ENCODE results near the gene FNIP2.

The FNIP2 gene

DNA sequence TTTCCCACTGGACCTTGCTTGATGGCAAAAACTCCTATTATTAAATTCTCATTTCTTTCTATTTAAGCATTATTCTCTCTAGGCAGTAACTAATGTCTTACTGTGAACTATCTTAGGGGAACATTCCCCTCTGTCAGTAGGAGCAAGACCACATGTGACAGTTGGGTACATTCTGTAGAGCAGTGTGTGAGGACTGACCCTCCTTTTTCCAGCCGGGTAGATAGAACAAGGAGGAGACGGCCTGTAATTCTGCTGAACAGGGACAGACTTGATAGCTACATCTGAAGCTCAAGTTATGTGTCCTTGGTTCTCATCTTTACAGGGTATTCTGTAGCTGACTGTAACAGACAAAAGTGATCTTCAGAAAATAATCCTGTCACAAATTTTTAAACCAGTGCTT lies 43.3 kb downstream of the FNIP2 start:
- H3K9ac ChIP-seq (ENCODE audit: low read depth in 1 of 2, low read length in 2 of 2): no peak overlapping the region
- H3K9me3 ChIP-seq (ENCODE audit: control insufficient read depth in 1 of 2, low read length in 2 of 2): no peaks in the 10 kb centered on the region
- H3K27ac ChIP-seq (ENCODE audit: low read depth, low read length): no peak overlapping the region
- no peak overlapping the region for H3K4me3 ChIP-seq (ENCODE audit: low read depth in 1 of 2, low read length in 2 of 2)
- peaks cover 24 to 28% of the 10 kb centered on the region in 2 donors for H3K4me1 ChIP-seq (ENCODE audit: control insufficient read depth in 1 of 2, insufficient read depth in 2 of 2, low read length in 2 of 2)
- no peaks in the 10 kb centered on the region for H3K36me3 ChIP-seq (ENCODE audit: control insufficient read depth in 1 of 2, insufficient read depth in 2 of 2, low read length in 2 of 2)
- H3K27me3 ChIP-seq (ENCODE audit: control insufficient read depth in 1 of 2, insufficient read depth in 2 of 2, low read length in 2 of 2): no peaks in the 10 kb centered on the region

DNA sequence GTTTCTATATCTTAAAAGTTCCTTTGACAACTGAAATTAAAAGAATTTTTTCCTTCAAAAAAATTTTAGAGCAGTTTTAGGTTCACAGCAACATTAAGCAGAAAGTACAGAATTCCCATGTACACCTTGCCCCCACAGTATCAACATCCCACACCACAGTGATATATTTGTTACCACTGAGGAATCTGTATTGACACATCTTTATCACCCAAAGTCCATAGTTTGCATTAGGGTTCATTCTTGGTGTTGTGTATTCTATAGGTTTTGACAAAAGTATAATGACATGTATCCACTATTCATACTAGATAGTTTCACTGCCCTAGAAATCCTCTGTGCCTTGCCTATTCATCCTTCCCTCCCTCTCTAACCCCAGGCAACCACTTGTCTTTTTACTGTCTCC lies 43.7 kb downstream of the FNIP2 start:
- no peak overlapping the region for H3K9ac ChIP-seq (ENCODE audit: low read depth in 1 of 2, low read length in 2 of 2)
- H3K27ac ChIP-seq (ENCODE audit: low read depth, low read length): no peak overlapping the region
- no peaks in the 10 kb centered on the region for H3K9me3 ChIP-seq (ENCODE audit: control insufficient read depth in 1 of 2, low read length in 2 of 2)
- H3K27me3 ChIP-seq (ENCODE audit: control insufficient read depth in 1 of 2, insufficient read depth in 2 of 2, low read length in 2 of 2): no peaks in the 10 kb centered on the region
- H3K4me3 ChIP-seq (ENCODE audit: low read depth in 1 of 2, low read length in 2 of 2): no peak overlapping the region
- H3K36me3 ChIP-seq (ENCODE audit: control insufficient read depth in 1 of 2, insufficient read depth in 2 of 2, low read length in 2 of 2): no peaks in the 10 kb centered on the region
- peaks cover 24 to 29% of the 10 kb centered on the region in 2 donors for H3K4me1 ChIP-seq (ENCODE audit: control insufficient read depth in 1 of 2, insufficient read depth in 2 of 2, low read length in 2 of 2)

DNA sequence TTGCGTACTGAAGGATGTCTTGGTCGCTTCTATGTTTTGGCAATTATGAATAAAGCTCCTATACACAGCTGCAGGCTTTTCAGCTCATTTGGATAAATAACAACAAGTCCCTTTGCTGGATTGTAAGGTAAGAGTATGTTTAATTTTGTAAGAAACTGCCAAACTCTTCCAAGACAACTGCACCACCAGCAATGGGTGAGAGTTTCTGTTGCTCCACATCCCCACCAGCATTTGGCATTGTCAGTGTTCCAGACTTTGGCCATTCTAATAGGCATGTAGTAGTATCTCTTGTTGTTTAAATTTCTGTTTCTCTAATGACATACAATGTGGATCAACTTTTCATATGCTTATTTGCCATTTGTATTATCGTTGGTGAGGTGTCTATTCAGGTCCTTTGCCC lies 44.3 kb downstream of the FNIP2 start:
- Histone ChIP-seq H3K9ac (ENCODE audit: low read depth in 1 of 2, low read length in 2 of 2) (no peak overlapping the region), H3K27me3 (ENCODE audit: control insufficient read depth in 1 of 2, insufficient read depth in 2 of 2, low read length in 2 of 2) (no peaks in the 10 kb centered on the region), H3K27ac (ENCODE audit: low read depth, low read length) (no peak overlapping the region), H3K4me1 (ENCODE audit: control insufficient read depth in 1 of 2, insufficient read depth in 2 of 2, low read length in 2 of 2) (peaks cover 30 to 35% of the 10 kb centered on the region in 2 donors), H3K9me3 (ENCODE audit: control insufficient read depth in 1 of 2, low read length in 2 of 2) (no peaks in the 10 kb centered on the region), H3K4me3 (ENCODE audit: low read depth in 1 of 2, low read length in 2 of 2) (no peak overlapping the region), H3K36me3 (ENCODE audit: control insufficient read depth in 1 of 2, insufficient read depth in 2 of 2, low read length in 2 of 2) (no peaks in the 10 kb centered on the region)

DNA sequence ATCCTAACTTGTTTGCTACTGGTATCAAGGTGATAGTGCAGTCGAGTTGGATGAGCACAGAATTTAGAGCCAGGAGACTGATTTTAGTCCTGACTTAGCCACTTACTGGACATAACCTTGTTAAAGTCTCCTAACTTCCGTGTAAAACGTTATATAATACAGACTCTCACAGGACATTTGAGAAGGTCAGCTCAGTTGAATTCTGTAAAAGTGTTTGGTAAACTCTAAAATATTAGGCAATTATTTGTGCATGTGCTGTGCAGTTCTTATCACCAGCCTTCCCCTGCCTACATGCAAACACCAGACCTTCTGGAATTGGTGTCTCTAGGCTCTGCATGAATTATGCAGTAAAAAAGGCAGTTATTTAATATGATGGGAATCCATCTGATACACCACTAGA lies 45.4 kb downstream of the FNIP2 start:
- peaks cover 32 to 42% of the 10 kb centered on the region in 2 donors for H3K4me1 ChIP-seq (ENCODE audit: control insufficient read depth in 1 of 2, insufficient read depth in 2 of 2, low read length in 2 of 2)

DNA sequence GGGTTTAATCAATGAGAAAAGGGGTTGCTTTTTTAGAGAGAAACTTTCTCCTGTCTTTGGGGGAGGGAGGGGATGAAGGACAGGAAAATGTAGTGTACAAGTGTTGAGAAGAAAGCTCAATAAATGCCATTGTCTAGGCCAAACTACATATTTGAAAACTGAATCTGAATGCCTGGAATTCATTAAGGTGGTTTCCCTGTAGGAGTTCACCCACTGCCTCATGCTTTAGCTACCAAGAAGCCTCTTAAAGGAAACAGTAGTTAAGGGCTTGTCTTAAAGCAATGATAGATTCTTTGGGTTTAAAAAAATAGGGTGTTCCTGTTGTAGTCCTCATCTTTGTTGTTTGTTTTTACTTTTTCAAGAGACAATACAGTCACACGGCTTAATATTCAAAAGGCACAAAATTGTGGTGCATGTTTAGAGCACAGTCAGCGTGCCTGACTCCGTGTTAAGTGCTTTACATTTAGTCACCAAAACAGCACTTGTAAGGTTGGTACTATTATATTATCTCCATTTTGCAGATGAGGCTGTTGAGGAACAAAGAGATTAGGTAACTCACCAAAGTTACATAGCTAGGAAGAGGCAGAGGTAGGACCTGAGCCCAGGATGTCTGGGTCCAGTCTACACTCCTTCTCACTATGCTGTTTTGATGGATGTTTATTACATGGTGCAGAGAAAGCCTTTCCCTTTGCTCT lies 46.0 kb downstream of the FNIP2 start:
- H3K36me3 ChIP-seq (ENCODE audit: control insufficient read depth in 1 of 2, insufficient read depth in 2 of 2, low read length in 2 of 2): no peaks in the 10 kb centered on the region
- no peaks in the 10 kb centered on the region for H3K9me3 ChIP-seq (ENCODE audit: control insufficient read depth in 1 of 2, low read length in 2 of 2)
- no peak overlapping the region for H3K9ac ChIP-seq (ENCODE audit: low read depth in 1 of 2, low read length in 2 of 2)
- peaks cover 31 to 42% of the 10 kb centered on the region in 2 donors for H3K4me1 ChIP-seq (ENCODE audit: control insufficient read depth in 1 of 2, insufficient read depth in 2 of 2, low read length in 2 of 2)
- H3K27me3 ChIP-seq (ENCODE audit: control insufficient read depth in 1 of 2, insufficient read depth in 2 of 2, low read length in 2 of 2): no peaks in the 10 kb centered on the region
- no peak overlapping the region for H3K27ac ChIP-seq (ENCODE audit: low read depth, low read length)
- no peak overlapping the region for H3K4me3 ChIP-seq (ENCODE audit: low read depth in 1 of 2, low read length in 2 of 2)

More for the DNA sequence above, 45.4 kb downstream of the FNIP2 start:
- Histone ChIP-seq H3K27ac (ENCODE audit: low read depth, low read length) (no peak overlapping the region), H3K27me3 (ENCODE audit: control insufficient read depth in 1 of 2, insufficient read depth in 2 of 2, low read length in 2 of 2) (no peaks in the 10 kb centered on the region), H3K9ac (ENCODE audit: low read depth in 1 of 2, low read length in 2 of 2) (no peak overlapping the region), H3K36me3 (ENCODE audit: control insufficient read depth in 1 of 2, insufficient read depth in 2 of 2, low read length in 2 of 2) (no peaks in the 10 kb centered on the region), H3K9me3 (ENCODE audit: control insufficient read depth in 1 of 2, low read length in 2 of 2) (no peaks in the 10 kb centered on the region), H3K4me3 (ENCODE audit: low read depth in 1 of 2, low read length in 2 of 2) (no peak overlapping the region)

DNA sequence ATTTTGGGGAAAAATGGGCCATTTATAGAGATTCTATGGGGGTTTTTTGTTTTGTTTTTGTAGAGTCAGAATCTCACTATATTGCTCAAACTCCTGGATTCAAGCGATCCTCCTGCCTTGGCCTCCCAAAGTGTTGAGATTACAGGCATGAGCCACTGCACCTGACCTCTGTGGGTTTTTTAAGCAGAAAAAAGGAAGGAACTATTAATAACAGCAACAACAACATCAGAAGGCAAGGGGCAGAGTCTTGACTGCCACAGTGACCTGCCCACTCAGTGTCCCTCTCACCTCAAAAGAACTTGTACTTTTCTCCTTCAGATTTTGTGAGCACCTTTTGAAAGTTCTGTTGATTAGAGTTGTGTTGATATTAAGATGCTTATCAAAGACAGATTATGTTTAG lies 48.1 kb downstream of the FNIP2 start:
- H3K4me1 ChIP-seq (ENCODE audit: control insufficient read depth in 1 of 2, insufficient read depth in 2 of 2, low read length in 2 of 2): peaks cover 23 to 38% of the 10 kb centered on the region in 2 donors
- no peak overlapping the region for H3K4me3 ChIP-seq (ENCODE audit: low read depth in 1 of 2, low read length in 2 of 2)
- H3K27me3 ChIP-seq (ENCODE audit: control insufficient read depth in 1 of 2, insufficient read depth in 2 of 2, low read length in 2 of 2): no peaks in the 10 kb centered on the region
- H3K27ac ChIP-seq (ENCODE audit: low read depth, low read length): no peak overlapping the region
- no peak overlapping the region for H3K9ac ChIP-seq (ENCODE audit: low read depth in 1 of 2, low read length in 2 of 2)
- H3K9me3 ChIP-seq (ENCODE audit: control insufficient read depth in 1 of 2, low read length in 2 of 2): no peaks in the 10 kb centered on the region
- H3K36me3 ChIP-seq (ENCODE audit: control insufficient read depth in 1 of 2, insufficient read depth in 2 of 2, low read length in 2 of 2): no peaks in the 10 kb centered on the region

DNA sequence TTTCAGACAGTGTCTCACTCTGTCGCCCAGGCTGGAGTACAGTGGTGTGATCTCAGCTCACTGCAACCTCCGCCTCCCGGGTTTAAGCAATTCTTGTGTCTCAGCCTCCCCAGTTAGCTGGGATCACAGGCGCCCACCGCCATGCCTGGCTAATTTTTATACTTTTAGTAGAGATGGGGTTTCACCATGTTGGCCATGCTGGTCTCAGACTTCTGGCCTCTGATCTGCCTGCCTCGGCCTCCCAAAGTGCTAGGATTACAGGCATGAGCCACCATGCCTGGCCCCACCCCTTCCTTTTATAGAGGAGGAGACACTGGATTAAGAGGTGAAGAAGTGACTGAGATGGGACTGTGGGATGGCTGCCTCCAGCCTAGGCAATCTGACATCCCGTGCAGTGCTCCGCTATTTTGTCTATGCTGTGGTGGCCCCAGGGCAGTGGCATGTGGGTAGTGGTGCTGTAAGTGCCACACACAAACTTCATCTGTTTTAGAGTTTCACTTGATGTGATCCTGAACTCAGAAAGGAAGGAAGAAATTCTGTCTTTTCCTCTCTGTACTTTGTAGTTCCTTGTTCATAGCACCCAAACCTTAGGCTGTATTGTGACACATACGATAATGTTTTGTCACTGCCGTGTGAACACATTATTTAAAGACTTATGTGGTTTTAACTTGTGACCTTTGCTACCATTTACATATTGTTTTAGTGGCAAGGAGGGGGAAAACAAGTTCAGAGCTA lies 48.9 kb downstream of the FNIP2 start:
- H3K9me3 ChIP-seq (ENCODE audit: control insufficient read depth in 1 of 2, low read length in 2 of 2): no peaks in the 10 kb centered on the region
- no peak overlapping the region for H3K9ac ChIP-seq (ENCODE audit: low read depth in 1 of 2, low read length in 2 of 2)
- no peaks in the 10 kb centered on the region for H3K27me3 ChIP-seq (ENCODE audit: control insufficient read depth in 1 of 2, insufficient read depth in 2 of 2, low read length in 2 of 2)
- H3K36me3 ChIP-seq (ENCODE audit: control insufficient read depth in 1 of 2, insufficient read depth in 2 of 2, low read length in 2 of 2): no peaks in the 10 kb centered on the region
- H3K4me3 ChIP-seq (ENCODE audit: low read depth in 1 of 2, low read length in 2 of 2): no peak overlapping the region
- H3K27ac ChIP-seq (ENCODE audit: low read depth, low read length): peak overlapping the region; percentile 8
- peaks cover 22 to 36% of the 10 kb centered on the region in 2 donors for H3K4me1 ChIP-seq (ENCODE audit: control insufficient read depth in 1 of 2, insufficient read depth in 2 of 2, low read length in 2 of 2)

DNA sequence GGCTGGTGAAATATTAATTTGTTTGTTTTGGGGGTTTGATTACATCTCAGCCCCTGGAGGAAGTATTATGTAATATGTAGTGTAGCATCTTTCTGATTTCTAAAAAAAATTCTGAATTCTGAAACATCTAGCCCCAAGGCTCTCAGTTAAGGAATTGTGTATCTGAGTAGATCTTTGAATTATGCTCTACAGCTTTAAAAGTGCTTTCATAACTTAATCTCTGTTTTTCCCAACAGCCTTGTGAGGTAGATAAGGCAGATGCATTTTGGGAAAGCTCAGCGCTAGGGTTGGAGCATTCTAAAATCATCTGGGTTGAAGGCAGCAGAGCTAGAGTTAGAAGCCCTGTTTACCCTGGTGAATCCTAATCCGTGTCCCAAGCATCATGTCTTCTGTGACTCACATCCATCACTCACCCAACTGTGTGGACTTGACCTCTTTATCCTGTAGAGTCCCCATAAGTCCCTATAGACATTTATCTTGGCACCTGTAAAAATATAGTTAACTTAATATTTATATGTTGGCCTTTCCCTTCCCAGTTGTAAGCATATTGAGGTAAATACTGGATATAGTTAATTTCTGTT lies 49.8 kb downstream of the FNIP2 start:
- no peak overlapping the region for H3K4me3 ChIP-seq (ENCODE audit: low read depth in 1 of 2, low read length in 2 of 2)
- H3K9me3 ChIP-seq (ENCODE audit: control insufficient read depth in 1 of 2, low read length in 2 of 2): no peaks in the 10 kb centered on the region
- H3K27me3 ChIP-seq (ENCODE audit: control insufficient read depth in 1 of 2, insufficient read depth in 2 of 2, low read length in 2 of 2): no peaks in the 10 kb centered on the region
- no peak overlapping the region for H3K9ac ChIP-seq (ENCODE audit: low read depth in 1 of 2, low read length in 2 of 2)
- no peak overlapping the region for H3K27ac ChIP-seq (ENCODE audit: low read depth, low read length)
- peaks cover 24 to 36% of the 10 kb centered on the region in 2 donors for H3K4me1 ChIP-seq (ENCODE audit: control insufficient read depth in 1 of 2, insufficient read depth in 2 of 2, low read length in 2 of 2)
- no peaks in the 10 kb centered on the region for H3K36me3 ChIP-seq (ENCODE audit: control insufficient read depth in 1 of 2, insufficient read depth in 2 of 2, low read length in 2 of 2)

DNA sequence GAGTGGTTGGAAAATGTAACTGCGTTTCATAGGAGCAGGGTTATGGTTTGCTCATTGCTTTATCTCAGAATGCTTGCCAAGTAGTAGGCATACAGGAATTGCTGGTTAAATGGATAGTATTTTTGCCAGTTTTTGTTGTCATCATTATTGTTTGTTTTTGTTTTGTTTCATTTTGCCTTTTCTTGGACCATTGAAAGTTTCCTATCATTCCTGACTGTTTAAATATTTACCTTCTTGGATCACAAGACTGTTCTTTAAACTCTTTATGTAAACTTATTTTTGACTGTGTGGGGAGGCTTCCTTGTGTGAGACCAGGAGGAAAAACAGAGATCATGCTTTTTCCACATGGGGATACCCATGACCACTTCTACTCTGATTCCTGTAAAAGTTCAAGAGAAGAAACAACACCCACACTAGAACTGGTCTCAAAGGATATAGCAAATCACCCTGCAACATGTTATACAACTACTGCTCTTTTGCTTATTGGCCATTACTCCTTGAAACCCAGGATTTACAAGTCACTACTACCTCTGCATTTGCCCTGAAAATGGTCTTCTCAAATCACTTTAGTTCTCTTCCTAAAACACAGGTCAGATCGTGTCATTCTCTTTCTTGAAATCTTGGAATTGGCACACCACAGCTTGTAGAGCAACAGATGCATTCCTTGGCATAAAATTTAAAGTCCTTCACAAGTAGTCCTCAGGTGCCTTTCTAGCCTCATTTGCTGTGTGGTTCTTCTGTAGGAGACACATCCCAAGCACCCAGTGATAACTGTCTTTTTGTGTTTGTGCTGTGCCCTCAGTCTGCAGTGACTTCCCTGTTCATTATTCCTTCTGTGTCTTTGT lies 51.3 kb downstream of the FNIP2 start:
- no peaks in the 10 kb centered on the region for H3K9me3 ChIP-seq (ENCODE audit: control insufficient read depth in 1 of 2, low read length in 2 of 2)
- H3K27ac ChIP-seq (ENCODE audit: low read depth, low read length): peak overlapping the region; percentile 23
- H3K4me1 ChIP-seq (ENCODE audit: control insufficient read depth in 1 of 2, insufficient read depth in 2 of 2, low read length in 2 of 2): peaks cover 37 to 52% of the 10 kb centered on the region in 2 donors
- no peaks in the 10 kb centered on the region for H3K36me3 ChIP-seq (ENCODE audit: control insufficient read depth in 1 of 2, insufficient read depth in 2 of 2, low read length in 2 of 2)
- no peak overlapping the region for H3K4me3 ChIP-seq (ENCODE audit: low read depth in 1 of 2, low read length in 2 of 2)
- H3K9ac ChIP-seq (ENCODE audit: low read depth in 1 of 2, low read length in 2 of 2): no peak overlapping the region
- H3K27me3 ChIP-seq (ENCODE audit: control insufficient read depth in 1 of 2, insufficient read depth in 2 of 2, low read length in 2 of 2): no peaks in the 10 kb centered on the region

Measured in duodenal mucosa (tissue), 2 donors.